Adipocyte (in vitro differentiated cells): Measurements from ENCODE around the gene DCP1A.
"Not testable (repeated sequence)": the region's sequence is repeated elsewhere in the genome, so short reads cannot be mapped to it uniquely, and the experiment has no call there.

Source experiments
- DNase-seq: peaks from one replicate; pipeline ENCODE4 v3.0.0-alpha.2; 2015; ENCODE audit warnings: low read depth
- H3K27me3 ChIP-seq: replicated peaks from 2 replicates; pipeline ENCODE4 v1.7.0; 2013; ENCODE audit warnings: mild to moderate bottlenecking, low read length, moderate library complexity; ENCODE audit not compliant: control insufficient read depth, insufficient read depth
- H3K36me3 ChIP-seq: 2 replicates; pipeline ENCODE4 v1.7.0; 2013; ENCODE audit warnings: low read length, mild to moderate bottlenecking, moderate library complexity; ENCODE audit not compliant: control insufficient read depth, insufficient read depth, severe bottlenecking
- H3K4me1 ChIP-seq: 2 replicates; pipeline ENCODE4 v1.7.0; 2013; ENCODE audit warnings: mild to moderate bottlenecking, low read length, moderate library complexity; ENCODE audit not compliant: control insufficient read depth, insufficient read depth
- H3K4me3 ChIP-seq: 2 replicates; pipeline ENCODE4 v1.7.0; 2013; ENCODE audit warnings: mild to moderate bottlenecking, low read length, moderate library complexity
- H3K9ac ChIP-seq: 2 replicates; pipeline ENCODE4 v1.7.0; 2013; ENCODE audit warnings: mild to moderate bottlenecking, low read length, moderate library complexity
- H3K9me3 ChIP-seq: 2 replicates; pipeline ENCODE4 v1.7.0; 2013; ENCODE audit warnings: mild to moderate bottlenecking, low read length, moderate library complexity; ENCODE audit not compliant: control insufficient read depth

Gene DCP1A

DNA sequence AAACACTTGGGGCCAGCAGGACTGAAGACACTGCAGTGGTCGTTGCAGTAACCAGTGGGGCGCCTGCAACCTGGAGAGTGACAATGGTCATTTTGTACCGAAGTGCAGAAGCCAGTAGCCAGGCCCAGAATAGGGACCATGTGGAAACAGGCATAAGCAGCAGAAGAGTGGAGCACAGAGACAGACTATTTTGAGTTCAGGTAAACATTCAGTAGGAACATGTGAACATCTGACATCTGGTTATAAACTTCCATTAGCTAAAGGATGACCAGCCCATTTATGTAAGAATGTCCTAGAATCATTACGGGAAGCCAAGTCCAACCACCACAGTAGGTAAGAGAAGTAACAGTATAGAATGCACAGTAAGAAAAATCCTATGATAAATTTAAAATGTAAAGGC is 59.1 kb downstream of the DCP1A start:
- Histone ChIP-seq H3K27me3 (no peaks in the 10 kb centered on the region), H3K9me3 (no peaks in the 10 kb centered on the region), H3K4me3 (no peak overlapping the region), H3K4me1 (peaks cover 11% of the 10 kb centered on the region), H3K36me3 (peaks cover 70% of the 10 kb centered on the region), H3K9ac (no peak overlapping the region)
- DNase-seq, result no peak

DNA sequence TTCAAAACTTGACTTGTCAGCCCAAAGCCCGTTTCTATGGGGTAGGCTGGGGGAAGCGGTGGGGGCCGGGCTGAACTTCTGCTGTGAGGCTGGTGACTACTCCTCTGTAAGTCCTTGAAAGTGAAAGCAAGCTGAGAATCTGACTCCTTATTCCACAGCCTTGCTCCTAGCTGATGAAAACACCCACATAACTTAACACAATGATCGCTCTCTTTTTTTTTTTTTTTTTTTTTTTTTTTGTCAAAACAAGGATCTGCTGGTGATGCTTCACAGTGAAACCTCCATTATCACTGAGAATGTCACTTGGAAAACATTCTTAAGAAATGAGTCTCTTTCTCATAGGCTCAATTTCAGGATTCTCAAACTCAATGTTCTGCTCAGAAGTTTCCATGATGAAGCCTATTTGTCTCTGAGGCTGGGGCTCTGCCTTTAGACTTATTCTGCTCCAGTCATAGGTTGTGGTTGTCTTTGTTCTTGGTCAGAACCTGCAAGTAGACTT is 60.2 kb downstream of the DCP1A start:
- H3K9me3 ChIP-seq, result no peaks in the 10 kb centered on the region
- DNase-seq, result peak; percentile 77
- H3K9ac ChIP-seq, result peak overlapping the region; percentile 60
- no peaks in the 10 kb centered on the region for H3K27me3 ChIP-seq
- peaks cover 11% of the 10 kb centered on the region for H3K4me1 ChIP-seq
- H3K4me3 ChIP-seq, result no peak overlapping the region
- H3K36me3 ChIP-seq, result peaks cover 73% of the 10 kb centered on the region

DNA sequence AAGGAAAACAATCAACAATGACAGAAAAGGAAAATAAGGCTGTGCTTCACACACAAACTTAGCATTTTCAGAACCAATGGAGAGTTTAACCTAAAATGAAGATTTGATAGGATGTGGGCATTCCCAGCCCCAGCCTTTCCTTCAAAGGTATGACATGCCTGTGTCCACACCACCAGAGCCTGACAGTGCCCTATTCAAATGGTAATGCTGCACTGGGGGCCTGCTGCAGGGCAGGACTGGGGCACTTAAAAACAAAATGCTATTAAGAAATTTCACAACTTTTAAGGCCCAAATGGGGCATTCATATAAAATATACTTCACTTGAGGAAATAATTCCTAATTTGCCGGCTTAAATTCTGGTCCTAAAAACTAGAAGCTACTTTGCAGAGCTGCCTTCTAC is 60.6 kb downstream of the DCP1A start:
- H3K4me3 ChIP-seq, result no peak overlapping the region
- DNase-seq, result no peak
- peaks cover 68% of the 10 kb centered on the region for H3K36me3 ChIP-seq
- H3K9ac ChIP-seq, result peak overlapping the region; percentile 60
- no peaks in the 10 kb centered on the region for H3K27me3 ChIP-seq
- H3K9me3 ChIP-seq, result no peaks in the 10 kb centered on the region
- peaks cover 11% of the 10 kb centered on the region for H3K4me1 ChIP-seq

GRCh38 chr3:53282581-53282980 is 64.8 kb downstream of the DCP1A start:
- no peak overlapping the region for H3K4me3 ChIP-seq
- DNase-seq, result no peak
- H3K27me3 ChIP-seq, result no peaks in the 10 kb centered on the region
- peaks cover 49% of the 10 kb centered on the region for H3K36me3 ChIP-seq
- H3K9me3 ChIP-seq, result no peaks in the 10 kb centered on the region
- peaks cover 10% of the 10 kb centered on the region for H3K4me1 ChIP-seq
- H3K9ac ChIP-seq, result no peak overlapping the region

DNA sequence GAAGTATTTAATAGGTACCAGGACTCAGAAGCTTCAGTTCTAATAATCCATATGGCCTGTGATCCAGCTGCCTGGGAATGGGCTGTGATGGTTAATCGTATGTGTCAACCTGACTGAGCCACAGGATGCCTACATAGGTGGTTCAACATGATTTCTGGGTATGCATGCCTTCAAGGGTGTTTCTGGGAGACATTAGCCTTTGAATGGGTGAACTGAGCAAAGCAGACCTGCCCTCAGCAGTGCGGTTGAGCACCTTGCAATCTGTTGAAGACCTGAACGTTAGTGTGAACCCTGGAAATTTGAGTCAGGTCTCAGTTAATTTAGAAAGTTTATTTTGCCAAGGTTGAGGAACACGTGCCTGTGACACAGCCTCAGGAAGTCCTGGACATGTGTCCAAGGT is 68.7 kb downstream of the DCP1A start:
- Histone ChIP-seq H3K9me3 (no peaks in the 10 kb centered on the region), H3K9ac (no peak overlapping the region), H3K4me3 (no peak overlapping the region), H3K4me1 (no peaks in the 10 kb centered on the region), H3K27me3 (no peaks in the 10 kb centered on the region), H3K36me3 (peaks cover 16% of the 10 kb centered on the region)
- DNase-seq, result no peak

GRCh38 chr3:53274938-53275605 is 72.3 kb downstream of the DCP1A start:
- H3K4me3 ChIP-seq, result no peak overlapping the region
- H3K9ac ChIP-seq, result no peak overlapping the region
- H3K4me1 ChIP-seq, result peaks cover 8% of the 10 kb centered on the region
- H3K27me3 ChIP-seq, result no peaks in the 10 kb centered on the region
- no peak for DNase-seq
- no peaks in the 10 kb centered on the region for H3K36me3 ChIP-seq
- H3K9me3 ChIP-seq, result no peaks in the 10 kb centered on the region

DNA sequence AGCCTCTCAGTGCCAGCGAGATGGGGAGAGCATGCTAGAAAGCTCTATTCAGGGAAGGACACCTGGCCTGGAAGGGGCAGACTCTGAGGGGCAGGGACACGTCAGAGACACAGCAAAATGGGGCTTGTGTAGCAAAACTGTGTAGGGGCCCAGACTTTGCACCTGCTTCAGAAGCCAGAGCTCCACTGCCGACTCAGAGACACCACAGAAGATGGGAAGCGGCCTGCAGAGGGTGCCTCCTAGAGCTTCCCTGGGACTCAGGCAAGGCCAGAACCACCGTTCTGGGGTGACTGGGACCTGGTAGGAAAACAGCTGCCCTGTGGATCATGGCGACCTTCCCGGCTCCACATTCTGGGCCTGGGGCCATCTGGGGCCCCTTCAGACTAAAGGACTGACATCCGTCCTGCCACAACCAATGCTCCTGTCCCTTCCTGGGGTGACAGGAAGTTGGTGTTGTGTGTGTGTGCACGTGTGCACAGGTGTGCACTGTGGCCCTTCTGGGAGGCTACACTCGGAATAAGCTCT is 74.1 kb downstream of the DCP1A start:
- H3K4me1 ChIP-seq, result peaks cover 18% of the 10 kb centered on the region
- no peak overlapping the region for H3K9ac ChIP-seq
- DNase-seq, result no peak
- no peaks in the 10 kb centered on the region for H3K27me3 ChIP-seq
- no peaks in the 10 kb centered on the region for H3K36me3 ChIP-seq
- no peak overlapping the region for H3K4me3 ChIP-seq
- H3K9me3 ChIP-seq, result no peaks in the 10 kb centered on the region

DNA sequence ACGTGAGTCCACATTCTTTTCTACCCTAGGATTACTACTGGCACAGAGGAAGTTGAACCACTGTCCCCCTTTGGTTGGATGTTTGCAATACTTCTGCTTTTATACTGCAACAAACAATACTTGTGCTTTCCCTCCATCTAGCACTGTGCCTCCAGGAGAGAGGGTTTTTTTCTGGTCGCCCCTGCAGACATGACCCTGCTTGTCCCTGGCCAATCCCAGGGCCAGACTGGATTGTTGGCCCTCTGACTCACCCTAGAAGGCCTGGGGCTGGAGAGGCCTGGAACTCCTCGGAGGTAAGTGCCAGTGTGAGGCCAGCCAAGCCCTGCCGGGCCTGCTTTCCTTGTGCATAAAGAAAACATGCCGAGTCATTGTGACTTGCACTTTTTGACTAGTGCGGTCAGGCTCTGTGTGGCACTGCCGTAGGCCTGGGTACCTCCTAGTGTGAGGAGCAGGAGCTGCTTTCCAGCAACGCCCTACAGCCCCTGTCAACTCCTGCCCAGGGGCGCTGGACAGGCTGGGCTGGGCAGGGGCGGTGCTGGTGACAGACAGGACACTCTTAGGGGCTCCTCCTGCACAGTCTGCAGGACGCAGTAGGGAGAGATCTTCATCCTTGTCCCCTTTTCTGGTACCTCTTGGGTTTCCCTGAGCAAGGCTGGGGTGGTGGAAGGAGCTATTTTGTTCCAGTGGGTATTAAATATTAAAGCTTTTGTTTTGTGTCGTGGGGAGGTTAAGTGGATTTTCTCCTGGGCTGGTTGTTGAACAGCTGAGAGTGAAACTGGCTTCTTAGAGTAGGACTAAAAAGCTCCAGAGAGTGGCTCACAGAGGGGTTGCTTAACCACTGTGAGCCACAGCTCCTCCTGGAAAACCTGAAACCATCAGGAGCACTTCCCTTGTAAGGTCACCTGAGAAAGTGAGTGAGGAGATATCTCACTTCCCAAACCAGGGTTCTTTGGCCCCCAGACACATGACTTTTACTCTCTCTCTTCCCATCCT is 77.2 kb downstream of the DCP1A start:
- DNase-seq, result peak; percentile 100
- Histone ChIP-seq H3K9me3 (no peaks in the 10 kb centered on the region), H3K36me3 (no peaks in the 10 kb centered on the region), H3K4me3 (peak overlapping the region; percentile 12), H3K4me1 (peaks cover 18% of the 10 kb centered on the region), H3K9ac (peak overlapping the region; percentile 87), H3K27me3 (no peaks in the 10 kb centered on the region)

DNA sequence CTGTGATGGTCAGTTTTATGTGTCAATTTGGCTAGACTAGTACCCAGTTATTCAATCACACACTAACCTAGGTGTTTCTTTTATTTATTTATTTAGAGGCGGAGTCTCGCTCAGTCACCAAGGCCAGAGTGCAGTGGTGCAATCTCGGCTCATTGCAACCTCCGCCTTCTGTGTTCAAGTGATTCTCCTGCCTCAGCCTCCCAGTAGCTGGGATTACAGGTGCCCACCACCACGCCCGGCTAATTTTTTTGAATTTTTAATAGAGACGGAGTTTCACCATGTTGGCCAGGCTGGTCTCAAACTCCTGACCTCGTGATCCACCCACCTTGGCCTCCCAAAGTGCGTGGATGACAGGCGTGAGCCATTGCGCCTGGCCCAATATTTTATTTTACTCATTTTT is 78.2 kb downstream of the DCP1A start:
- H3K4me3 ChIP-seq, H3K9me3 ChIP-seq, DNase-seq, H3K27me3 ChIP-seq, H3K36me3 ChIP-seq: not testable (repeated sequence)
- Histone ChIP-seq H3K4me1 (peaks cover 26% of the 10 kb centered on the region), H3K9ac (peak overlapping the region; percentile 87)

DNA sequence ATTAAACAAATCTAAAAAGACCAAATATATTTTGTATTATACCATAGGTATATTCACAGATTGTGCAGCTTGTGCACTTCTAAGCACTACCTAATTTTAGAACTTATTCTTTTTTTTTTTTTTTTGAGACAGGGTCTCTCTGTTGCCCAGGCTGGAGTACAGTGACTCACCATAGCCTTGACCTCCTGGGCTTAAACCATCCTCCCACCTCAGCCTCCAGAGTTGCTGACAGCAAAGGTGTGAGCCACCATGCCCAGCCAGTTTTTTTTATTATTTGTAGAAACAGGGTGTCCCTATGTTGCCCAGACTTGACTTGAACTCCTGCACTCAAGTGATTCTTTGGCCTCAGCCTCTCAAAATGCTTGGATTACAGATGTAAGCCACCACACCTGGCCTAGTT is 79.6 kb downstream of the DCP1A start:
- Histone ChIP-seq H3K4me1 (peaks cover 26% of the 10 kb centered on the region), H3K36me3 (no peaks in the 10 kb centered on the region), H3K4me3 (no peak overlapping the region), H3K9ac (no peak overlapping the region), H3K9me3 (no peaks in the 10 kb centered on the region), H3K27me3 (no peaks in the 10 kb centered on the region)
- no peak for DNase-seq

- Histone ChIP-seq H3K4me1 (peaks cover 30% of the 10 kb centered on the region), H3K27me3 (no peaks in the 10 kb centered on the region), H3K4me3 (no peak overlapping the region), H3K9ac (no peak overlapping the region), H3K36me3 (no peaks in the 10 kb centered on the region), H3K9me3 (no peaks in the 10 kb centered on the region)
- DNase-seq, result no peak
Observed at GRCh38 chr3:53264718-53265117, 82.6 kb downstream of the DCP1A start.
